ENCODE data around the gene CDX1. TPM values are rescaled to one million over a fixed set of nuclear protein-coding genes. Genes with fewer than 3 reads are reported as not detected.

CDX1 gene
- total and polyA plus RNA-seq, 2 of the 8 experiments (the other 6 are each of a cell fraction or from before 2014, with no cell fraction given): not detected

GRCh38 chr5:150137168-150137957 is 29.2 kb upstream of the CDX1 start:
- peaks cover 4 to 32% (median 26%) of the 10 kb centered on the region in 4 experiments for H3K4me1 ChIP-seq (replicated peaks in 1 of 4; ENCODE audit: control insufficient read depth in 3 of 4, insufficient read depth in 4 of 4, low read length in 3 of 4)
- H3K27me3 ChIP-seq (replicated peaks in 1 of 4; ENCODE audit: control insufficient read depth in 3 of 4, extremely low read depth in 1 of 4, insufficient read depth in 3 of 4, low read length in 3 of 4): no peaks in the 10 kb centered on the region; a peak in 3 of 7 replicates
- no peaks in the 10 kb centered on the region for H3K79me1 ChIP-seq (ENCODE audit: low read depth, low read length)
- no peaks in the 10 kb centered on the region for H3K23me2 ChIP-seq (ENCODE audit: low read depth, low read length)
- no peaks in the 10 kb centered on the region for H3K79me2 ChIP-seq (ENCODE audit: control insufficient read depth in 1 of 2, insufficient read depth in 2 of 2, low read length in 2 of 2)
- ChIA-PET POLR2A (ENCODE audit: partially characterized antibody) (interaction anchor here (1.4 kb wide), 2 partner anchors 14 to 78 kb away, joined by 4 to 5 read pairs; no protein-coding TSS in a partner anchor), CTCF (ENCODE audit: partially characterized antibody) (interaction anchor here (1.3 to 13.1 kb wide), 10 partner anchors 14 to 82 kb away, joined by 3 to 188 read pairs (median 12); partner anchors contain the start of gene PDGFRB)
- H3K56ac ChIP-seq (replicated peaks; ENCODE audit: insufficient read length, low read depth, low read length): no peak overlapping the region
- H3K4me2 ChIP-seq (ENCODE audit: insufficient read depth in 1 of 2, low read depth in 2 of 2, low read length in 2 of 2): peak overlapping the region in 1 of 2 experiments; percentile 18; a peak in 2 of 4 replicates
- H3K14ac ChIP-seq (ENCODE audit: insufficient read length): no peak overlapping the region
- H3K23ac ChIP-seq (ENCODE audit: insufficient read length): no peak overlapping the region
- 77% methylated on average over 12 of the region's 12 CpGs; no CpG with 5 or more reads in 1 of the 2 experiments for WGBS, 2 experiments (ENCODE audit: extremely low coverage in 1 of 2, insufficient coverage in 1 of 2, insufficient read length in 1 of 2, insufficient replicate concordance in 2 of 2, low coverage in 1 of 2, low lambda C conversion rate in 2 of 2, missing lambda C conversion rate in 1 of 2)
- H2BK15ac ChIP-seq (ENCODE audit: low read length): 0 out of 2 replicates have a peak overlapping the region, but pooled peaks have one; percentile 46
- TF ChIP-seq BACH1 (IDR thresholded peaks at IDR 0.05; ENCODE audit: low read length) (no peak), TEAD4 (IDR thresholded peaks at IDR 0.05; ENCODE audit: low read depth, low read length) (0 out of 2 replicates have a peak, but pooled peaks have one; percentile 6), RBBP5 (IDR thresholded peaks at IDR 0.05; ENCODE audit: borderline replicate concordance, low read depth, low read length) (no peak)
- peak overlapping the region; percentile 73; the same call in 1 of the 2 replicates for H2BK5ac ChIP-seq (ENCODE audit: low read depth, low read length)
- H3K9me3 ChIP-seq (ENCODE audit: insufficient read depth in 2 of 2, low read depth in 1 of 2, low read length in 1 of 2): no peaks in the 10 kb centered on the region
- peak overlapping the region; percentile 96 for H2AK5ac ChIP-seq (ENCODE audit: low read depth, low read length)
- H4K20me1 ChIP-seq (replicated peaks in 1 of 2; ENCODE audit: control insufficient read depth in 1 of 2, insufficient read depth in 2 of 2, low read length in 2 of 2): no peaks in the 10 kb centered on the region
- FAIRE-seq: no peak
- no peak overlapping the region for H2BK120ac ChIP-seq (replicated peaks; ENCODE audit: low read depth, low read length)
- no peak overlapping the region for H3K27ac ChIP-seq (ENCODE audit: low read depth, low read length)
- no peak overlapping the region for H3K18ac ChIP-seq (ENCODE audit: extremely low read depth, low read length)
- no peak overlapping the region for H2AFZ ChIP-seq (ENCODE audit: low read length)
- H4K8ac ChIP-seq (ENCODE audit: extremely low read depth, insufficient read depth, low read length): 0 out of 2 replicates have a peak overlapping the region, but pooled peaks have one; percentile 51
- no peak overlapping the region for H3K4me3 ChIP-seq (ENCODE audit: extremely low read depth in 1 of 4, insufficient read depth in 2 of 4, low read depth in 3 of 4, low read length in 4 of 4)
- H2BK20ac ChIP-seq (ENCODE audit: low read length): peak overlapping the region; percentile 23; the same call in 1 of the 2 replicates
- peak overlapping the region; percentile 0 for H3K4ac ChIP-seq (replicated peaks; ENCODE audit: insufficient read length, low read depth, low read length)
- peak overlapping the region; percentile 99 for H2BK12ac ChIP-seq (ENCODE audit: low read depth, low read length)
- H4K91ac ChIP-seq (replicated peaks; ENCODE audit: insufficient read length, low read length): peak overlapping the region; percentile 37
- no peak overlapping the region for H4K5ac ChIP-seq (ENCODE audit: insufficient read length, low read depth, low read length)
- no peaks in the 10 kb centered on the region for H3K36me3 ChIP-seq (ENCODE audit: control insufficient read depth in 2 of 4, insufficient read depth in 4 of 4, low read length in 3 of 4)
- H3K9ac ChIP-seq (replicated peaks in 1 of 4; ENCODE audit: extremely low read depth in 1 of 4, low read depth in 3 of 4, low read length in 3 of 4): no peak overlapping the region
- DNase-seq (ENCODE audit: low read depth in 1 of 2, low spot score in 2 of 2): no peak

All from H1 (cell line).